GM06990 (cell line): ENCODE measurements around the gene CCNY.
"Not testable (repeated sequence)": the region's sequence is repeated elsewhere in the genome, so short reads cannot be mapped to it uniquely, and the experiment has no call there.

Experiments used
- DNase-seq: peaks from one replicate; pipeline ENCODE4 v3.0.0-alpha.2; 2011; ENCODE audit not compliant: insufficient read length; ENCODE audit errors: extremely low read depth
- H3K27me3 ChIP-seq: replicated peaks from 2 replicates; pipeline ENCODE4 v1.6.0; 2011; ENCODE audit warnings: low read length; ENCODE audit not compliant: control insufficient read depth, insufficient read depth
- H3K36me3 ChIP-seq: 2 replicates; pipeline ENCODE4 v1.5.1; 2011; ENCODE audit warnings: low read length; ENCODE audit not compliant: control insufficient read depth, insufficient read depth
- H3K4me3 ChIP-seq: replicated peaks from 2 replicates; pipeline ENCODE4 v1.5.1; 2011; ENCODE audit warnings: low read depth, mild to moderate bottlenecking, control low read depth, low read length
- CTCF ChIP-seq: IDR thresholded peaks from 2 replicates; pipeline ENCODE4 v1.5.1; 2011; ENCODE audit warnings: low read length, control low read depth, mild to moderate bottlenecking, inconsistent platforms; ENCODE audit not compliant: insufficient read depth, poor library complexity, severe bottlenecking

The CCNY gene

DNA sequence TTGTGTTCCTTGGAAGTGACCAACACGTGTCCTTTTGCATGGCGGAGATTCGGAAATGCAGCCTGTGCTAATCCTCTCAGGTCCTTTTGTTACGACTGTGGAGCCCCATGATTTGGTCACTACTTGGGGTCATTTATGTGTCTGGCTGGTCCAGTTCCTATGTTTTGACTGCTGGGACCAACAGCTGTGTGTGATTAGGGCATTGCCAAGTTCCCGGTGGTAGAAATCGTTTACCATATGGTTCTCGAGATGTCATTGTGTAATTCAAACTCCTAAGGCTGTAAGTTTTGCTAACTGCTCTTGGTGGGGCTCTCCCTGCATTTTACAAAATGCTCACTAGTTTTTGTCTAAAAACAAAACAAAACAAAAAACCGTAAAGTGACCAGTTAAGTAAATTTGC lies 62.0 kb downstream of the CCNY start:
- DNase-seq = no peak
- H3K27me3 ChIP-seq = no peaks in the 10 kb centered on the region
- no peak for TF ChIP-seq CTCF
- no peak overlapping the region for H3K4me3 ChIP-seq
- H3K36me3 ChIP-seq = no peaks in the 10 kb centered on the region

- DNase-seq = no peak
- H3K36me3 ChIP-seq = no peaks in the 10 kb centered on the region
- no peak overlapping the region for H3K4me3 ChIP-seq
- no peaks in the 10 kb centered on the region for H3K27me3 ChIP-seq
- TF ChIP-seq CTCF = no peak
Observed at GRCh38 chr10:35398908-35399307, 62.6 kb downstream of the CCNY start.

GRCh38 chr10:35399414-35400009 lies 63.2 kb downstream of the CCNY start:
- H3K4me3 ChIP-seq = no peak overlapping the region
- H3K27me3 ChIP-seq = no peaks in the 10 kb centered on the region
- H3K36me3 ChIP-seq = no peaks in the 10 kb centered on the region
- TF ChIP-seq CTCF = no peak
- no peak for DNase-seq

GRCh38 chr10:35400595-35401268 lies 64.4 kb downstream of the CCNY start:
- no peaks in the 10 kb centered on the region for H3K36me3 ChIP-seq
- no peak overlapping the region for H3K4me3 ChIP-seq
- DNase-seq = no peak
- no peaks in the 10 kb centered on the region for H3K27me3 ChIP-seq
- TF ChIP-seq CTCF = no peak

- DNase-seq, H3K4me3 ChIP-seq, H3K27me3 ChIP-seq, H3K36me3 ChIP-seq: not testable (repeated sequence)
Observed at GRCh38 chr10:35403491-35403890, 67.2 kb downstream of the CCNY start.

DNA sequence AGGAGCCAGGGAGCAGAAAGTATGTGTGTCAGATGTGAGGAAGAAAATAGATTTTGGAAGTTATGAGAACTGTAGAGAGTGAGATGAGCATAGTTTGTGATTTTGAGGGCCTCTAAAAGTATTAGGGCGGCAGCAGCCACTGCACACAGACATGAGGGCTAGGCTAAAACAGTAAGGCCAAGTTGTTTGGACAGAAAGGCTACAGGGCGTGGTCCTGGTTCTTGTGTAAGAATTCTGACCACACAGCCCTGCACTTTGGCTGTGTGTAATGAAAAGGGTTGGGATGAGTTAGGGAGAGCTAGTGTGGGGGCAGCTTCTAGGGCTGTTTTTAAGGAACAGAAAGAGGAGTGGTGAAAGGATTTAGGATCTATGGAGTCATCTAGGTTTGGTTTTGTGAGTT lies 67.8 kb downstream of the CCNY start:
- not testable (repeated sequence) for DNase-seq, H3K36me3 ChIP-seq, H3K4me3 ChIP-seq, H3K27me3 ChIP-seq

- DNase-seq = not testable (repeated sequence)
Observed at GRCh38 chr10:35406003-35406630, 69.8 kb downstream of the CCNY start.

DNA sequence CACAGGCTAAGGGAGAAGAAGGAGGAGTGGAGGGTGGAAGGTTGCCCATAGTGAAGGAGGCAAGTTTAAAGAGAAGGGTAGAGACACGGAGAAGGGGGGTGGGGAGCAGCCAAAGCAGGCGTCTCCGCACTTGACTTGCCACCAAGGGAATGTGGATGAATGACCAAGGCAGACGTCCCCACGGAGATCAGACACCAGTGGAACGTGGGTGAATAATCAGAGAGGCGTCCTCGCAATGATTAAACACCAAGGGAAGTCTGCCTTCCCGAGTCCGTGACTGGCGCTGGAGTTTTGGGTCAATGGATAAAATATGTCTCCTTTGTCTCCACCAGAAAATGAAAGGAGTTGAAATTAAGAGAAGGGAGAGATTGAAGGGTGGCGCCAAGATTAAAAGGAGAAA lies 71.4 kb downstream of the CCNY start:
- DNase-seq, H3K27me3 ChIP-seq, H3K4me3 ChIP-seq: not testable (repeated sequence)

More at GRCh38 chr10:35406003-35406630, 69.8 kb downstream of the CCNY start:
- not testable (repeated sequence) for H3K36me3 ChIP-seq, H3K4me3 ChIP-seq, H3K27me3 ChIP-seq

More for the DNA sequence above, 71.4 kb downstream of the CCNY start:
- H3K36me3 ChIP-seq = not testable (repeated sequence)
